HG03442 (cell line): ENCODE results near the gene TNFAIP2.
A peak's percentile ranks its signal among the peaks of the same experiment; 100 is the strongest.

ENCODE experiments used
- ATAC-seq: cut with Tn5 transposase; IDR thresholded peaks from one replicate; pipeline ENCODE4 v1.9.1; 2021; ENCODE audit warnings: mild to moderate bottlenecking, moderate library complexity; ENCODE audit not compliant: unreplicated experiment

Gene TNFAIP2

DNA sequence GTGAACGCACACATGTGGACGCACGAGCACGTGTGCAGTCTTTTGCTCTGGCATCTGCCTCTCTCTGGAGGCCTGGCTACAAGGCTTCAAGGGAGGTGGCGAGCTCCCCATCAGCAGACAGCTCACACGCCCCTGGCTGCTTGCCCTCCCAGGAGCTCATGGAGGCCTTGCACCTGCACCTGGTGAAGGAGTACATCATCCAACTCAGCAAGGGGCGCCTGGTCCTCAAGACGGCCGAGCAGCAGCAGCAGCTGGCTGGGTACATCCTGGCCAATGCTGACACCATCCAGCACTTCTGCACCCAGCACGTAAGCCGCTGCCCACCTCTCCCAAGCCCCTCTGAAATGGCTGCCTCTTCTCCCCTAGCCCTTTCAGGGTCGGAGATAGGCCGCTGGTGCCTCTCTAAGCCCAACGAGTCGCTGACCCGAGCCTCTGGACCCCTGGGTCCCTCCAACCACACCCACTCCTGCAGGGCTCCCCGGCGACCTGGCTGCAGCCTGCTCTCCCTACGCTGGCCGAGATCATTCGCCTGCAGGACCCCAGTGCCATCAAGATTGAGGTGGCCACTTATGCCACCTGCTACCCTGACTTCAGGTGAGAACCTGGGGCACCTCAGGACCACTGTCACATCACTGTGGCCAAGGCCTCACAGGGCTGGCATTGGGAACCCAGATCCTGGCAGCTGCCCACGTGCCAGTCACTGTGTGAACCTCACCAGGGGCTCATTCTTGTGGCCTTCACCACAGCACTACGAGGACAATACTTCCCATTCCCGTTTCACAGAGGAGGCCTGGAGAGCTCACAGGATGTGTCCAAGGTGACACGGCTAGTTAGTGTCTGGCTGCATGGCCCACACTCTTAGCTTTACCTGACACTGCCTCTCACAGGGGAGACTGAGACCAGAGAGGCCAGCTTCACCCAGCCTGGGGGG lies 10.2 kb downstream of the TNFAIP2 start:
- ATAC-seq = no peak

DNA sequence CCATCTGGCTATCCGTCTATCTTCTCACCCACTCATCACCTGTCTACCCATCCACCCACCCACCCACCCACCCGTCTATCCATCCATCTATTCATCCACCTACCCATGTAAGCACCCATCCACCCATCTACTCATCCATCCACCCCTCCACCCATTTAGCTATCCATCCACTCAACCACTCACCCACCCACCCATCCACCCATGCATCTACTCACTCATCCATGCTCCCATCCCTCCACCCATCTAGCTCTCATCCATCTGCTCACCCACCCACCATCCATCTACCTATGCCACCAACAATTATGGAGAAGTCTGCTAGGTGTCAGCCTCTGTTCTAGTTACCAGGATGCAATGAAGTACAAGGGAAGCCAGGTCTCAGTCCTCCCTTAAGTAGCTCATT lies 11.1 kb downstream of the TNFAIP2 start:
- ATAC-seq = no peak

DNA sequence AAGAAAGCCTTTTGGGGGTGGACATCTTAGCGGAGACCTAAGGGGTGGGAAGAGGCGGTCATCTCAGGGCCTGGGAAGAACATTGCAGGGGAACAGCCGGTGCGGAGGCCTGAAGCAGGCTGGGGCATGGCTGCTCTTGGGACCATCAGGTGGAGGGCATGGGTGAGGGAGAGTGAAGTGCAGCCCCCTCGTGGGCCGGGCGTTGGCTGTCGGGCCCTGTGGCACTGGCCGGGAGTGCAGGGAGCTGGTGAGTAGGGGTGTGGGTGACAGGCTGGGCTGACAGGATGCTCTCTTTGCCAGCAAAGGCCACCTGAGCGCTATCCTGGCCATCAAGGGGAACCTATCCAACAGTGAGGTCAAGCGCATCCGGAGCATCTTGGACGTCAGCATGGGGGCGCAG lies 11.7 kb downstream of the TNFAIP2 start:
- no peak for ATAC-seq

DNA sequence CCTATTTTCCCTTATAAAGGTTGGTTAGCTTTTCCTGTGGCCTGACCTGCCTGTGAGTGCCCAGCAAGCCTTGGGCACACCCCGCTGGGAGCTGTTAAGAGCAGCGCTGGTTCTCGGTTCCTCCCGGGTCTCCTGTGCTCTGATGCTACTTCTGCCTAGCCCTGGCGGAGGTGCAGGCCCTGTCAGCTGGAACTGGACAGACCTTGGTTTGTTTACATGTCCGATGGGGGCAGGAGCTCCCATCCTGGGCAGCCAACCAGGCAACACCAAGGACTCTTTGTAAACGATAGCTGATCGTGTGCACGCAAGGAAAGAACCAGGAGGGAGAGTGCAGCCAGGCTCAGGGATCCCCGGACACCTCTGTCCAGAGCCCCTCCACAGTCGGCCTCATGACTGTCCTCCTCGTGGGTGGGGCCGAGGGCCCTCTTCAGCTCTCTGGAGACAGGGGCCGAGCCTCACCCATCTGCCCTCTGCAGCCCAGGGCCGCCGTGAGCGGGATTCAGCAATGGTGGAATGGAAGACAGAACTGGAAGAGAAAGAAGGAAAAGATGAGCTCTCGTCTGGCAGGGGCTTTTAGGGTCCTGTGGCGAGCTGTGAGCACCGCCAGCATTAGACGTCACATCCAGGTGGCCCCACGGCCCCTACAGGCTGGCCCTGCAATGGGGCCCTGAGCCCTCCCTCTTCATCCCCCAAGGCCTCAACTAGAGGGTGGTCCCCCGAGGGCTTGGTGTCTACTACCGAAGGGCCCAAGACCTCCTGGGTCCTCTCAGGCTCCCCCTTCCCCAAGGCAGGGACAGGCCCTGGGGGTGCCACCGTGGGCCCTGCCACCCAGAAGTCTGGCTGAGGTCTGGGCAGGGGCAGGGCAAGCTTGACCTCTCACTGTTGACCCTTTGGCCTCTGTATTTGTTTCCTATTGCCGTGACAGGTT lies 12.3 kb downstream of the TNFAIP2 start:
- no peak for ATAC-seq

DNA sequence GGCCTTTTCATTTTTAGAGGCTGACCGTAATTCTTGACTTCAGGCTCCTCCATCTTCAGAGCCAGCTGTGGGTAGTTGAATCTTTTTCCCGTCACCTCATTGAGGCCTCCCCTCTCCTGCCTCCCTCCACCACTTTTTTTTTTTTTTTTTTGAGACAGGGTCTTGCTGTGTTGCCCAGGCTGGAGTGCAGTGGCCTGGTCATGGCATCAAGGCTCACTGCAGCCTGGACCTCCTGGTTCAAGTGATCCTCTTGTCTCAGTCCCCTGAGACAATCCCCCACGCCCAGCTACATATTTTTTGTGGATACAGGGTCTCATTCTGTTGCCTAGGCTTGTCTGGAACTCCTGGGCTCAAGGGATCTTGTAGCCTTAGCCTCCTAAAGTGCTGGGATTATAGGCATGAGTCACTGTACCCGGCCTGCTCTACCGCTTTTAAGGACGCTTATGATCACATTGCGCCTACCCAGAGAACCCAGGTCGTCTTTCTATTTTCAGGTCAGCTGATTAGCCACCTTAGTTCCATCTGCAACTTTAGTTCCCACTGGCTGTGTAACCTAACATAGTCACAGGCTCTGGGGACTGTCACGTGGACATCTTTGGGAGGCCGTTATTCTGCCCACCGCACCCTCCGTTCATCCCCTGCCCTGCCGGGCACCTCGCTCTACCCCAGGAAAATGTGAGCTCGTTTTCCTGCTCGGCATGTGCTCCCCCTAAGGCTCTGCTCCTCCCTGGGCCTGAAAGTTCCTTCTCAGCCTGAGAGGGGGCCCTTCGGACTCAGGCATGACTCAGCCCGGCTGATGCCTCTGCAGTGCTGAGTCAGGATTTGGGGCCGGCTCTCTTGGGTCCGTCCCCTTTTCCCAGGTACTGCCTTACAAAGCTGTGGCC lies 13.4 kb downstream of the TNFAIP2 start:
- ATAC-seq = no peak

DNA sequence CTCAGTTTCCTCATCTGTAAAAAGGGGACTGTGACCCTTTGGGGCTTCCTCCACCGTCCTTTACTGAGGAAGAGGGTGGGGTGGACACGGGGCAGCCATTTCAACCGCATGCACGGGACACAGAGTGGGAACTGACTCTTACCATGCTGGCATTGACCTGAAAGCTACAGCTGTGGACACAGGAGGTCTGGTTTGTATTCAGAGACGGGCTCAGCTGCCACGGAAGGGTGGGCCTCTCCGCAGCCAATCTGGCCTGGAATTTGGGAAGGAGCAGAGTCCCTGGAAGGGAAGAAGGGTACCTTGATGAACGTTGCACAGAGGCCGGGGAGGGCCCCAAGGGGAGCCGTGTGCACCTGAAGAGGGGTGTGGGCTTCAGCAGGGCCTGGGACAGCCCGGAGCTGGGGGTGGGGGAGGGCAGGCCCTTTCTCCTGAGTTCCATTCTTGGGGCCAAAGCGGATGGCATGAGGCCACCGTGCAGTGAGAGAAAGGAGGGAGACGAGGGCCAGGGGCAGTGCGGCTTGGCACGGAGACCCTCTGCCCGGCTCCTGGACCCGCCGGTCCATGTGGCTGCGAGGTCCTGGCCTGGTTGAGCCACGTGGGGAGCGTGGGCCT lies 14.5 kb downstream of the TNFAIP2 start:
- no peak for ATAC-seq

- ATAC-seq = no peak
Observed at GRCh38 chr14:103138301-103139131, 15.3 kb downstream of the TNFAIP2 start.

- ATAC-seq = no peak
Observed at GRCh38 chr14:103139132-103140025, 16.1 kb downstream of the TNFAIP2 start.

GRCh38 chr14:103140316-103141109 lies 17.3 kb downstream of the TNFAIP2 start:
- ATAC-seq = peak; percentile 70

DNA sequence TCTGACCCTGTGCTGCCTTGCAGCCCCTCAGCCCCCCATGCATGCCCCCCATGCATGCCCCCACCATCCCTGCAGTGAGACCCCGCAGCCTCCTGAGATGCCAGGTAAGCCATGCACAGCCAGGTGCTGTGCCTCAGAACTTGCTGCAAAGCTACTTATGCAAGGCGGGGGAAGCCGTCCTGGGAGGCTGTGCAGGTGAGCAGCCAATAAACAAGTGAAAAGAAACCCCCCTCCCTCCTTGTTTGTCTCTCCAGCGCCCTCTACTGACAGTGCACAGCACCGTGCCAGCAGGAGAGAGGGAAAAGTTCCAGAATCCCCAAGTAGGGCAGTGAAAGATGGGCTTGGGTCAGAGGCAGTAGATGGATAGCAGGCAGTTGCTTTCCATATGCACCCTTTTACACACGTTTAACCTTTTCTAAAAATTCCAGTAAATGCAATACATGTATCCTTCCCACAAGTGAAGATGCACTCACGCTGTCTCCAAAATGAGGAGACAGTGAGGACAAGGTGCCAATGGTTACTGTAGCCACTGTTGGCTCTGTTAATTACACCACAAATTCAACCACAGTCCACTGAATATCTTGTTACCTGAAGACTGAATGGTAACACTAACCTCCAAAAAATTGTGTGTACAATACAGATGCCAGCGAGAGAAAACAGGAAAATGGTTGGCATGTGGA lies 18.0 kb downstream of the TNFAIP2 start:
- peak; percentile 22 for ATAC-seq

DNA sequence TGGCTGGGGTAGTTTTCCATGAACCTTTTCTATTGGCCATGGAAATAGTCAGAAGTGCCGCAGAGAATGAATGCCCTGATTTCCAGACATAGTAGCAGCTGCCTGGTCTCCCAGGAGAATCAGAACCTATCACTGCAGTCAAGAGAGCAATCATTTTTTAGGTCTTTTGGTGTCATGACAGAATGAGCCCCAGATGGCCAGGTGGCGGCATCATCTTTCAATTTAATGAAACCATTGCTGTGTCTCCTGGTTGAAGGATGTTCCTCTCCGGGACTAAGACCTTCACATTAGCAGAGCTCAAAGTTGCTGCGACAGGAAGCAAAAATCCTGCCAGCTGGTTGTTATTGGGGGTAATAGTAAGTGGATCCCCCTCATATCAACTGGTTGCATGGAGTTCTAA lies 18.8 kb downstream of the TNFAIP2 start:
- ATAC-seq = no peak

DNA sequence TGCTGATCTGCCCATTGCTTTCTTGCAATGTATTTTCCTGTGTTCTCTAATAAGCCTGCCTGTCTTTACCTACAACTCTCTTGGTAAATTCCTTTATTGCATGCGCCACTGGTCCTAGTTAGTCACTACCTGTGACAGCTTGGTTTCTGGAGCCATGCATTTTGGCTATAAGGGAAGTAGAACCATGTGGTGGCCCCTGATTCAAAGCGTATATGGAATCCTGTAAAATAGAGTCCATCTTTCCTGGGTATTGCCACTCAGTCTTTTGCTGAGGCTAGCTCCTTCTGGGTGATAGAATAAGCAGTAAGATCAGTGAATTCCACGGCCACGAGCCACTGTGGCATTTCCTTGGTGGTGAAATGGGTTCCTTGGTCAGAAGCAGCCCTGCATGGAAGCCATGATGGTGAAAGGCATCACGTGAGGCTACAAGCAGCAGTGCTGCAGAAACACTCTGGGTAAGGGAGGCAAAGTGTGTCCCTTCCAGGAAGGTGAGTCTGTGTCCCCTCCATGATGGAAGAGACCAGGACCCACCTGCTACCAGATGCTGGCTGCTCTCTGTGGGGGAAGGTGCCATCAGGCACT lies 19.6 kb downstream of the TNFAIP2 start:
- ATAC-seq = no peak

GRCh38 chr14:103143506-103143905 lies 20.2 kb downstream of the TNFAIP2 start:
- no peak for ATAC-seq

- ATAC-seq = no peak
Observed at GRCh38 chr14:103144085-103144484, 20.8 kb downstream of the TNFAIP2 start.

DNA sequence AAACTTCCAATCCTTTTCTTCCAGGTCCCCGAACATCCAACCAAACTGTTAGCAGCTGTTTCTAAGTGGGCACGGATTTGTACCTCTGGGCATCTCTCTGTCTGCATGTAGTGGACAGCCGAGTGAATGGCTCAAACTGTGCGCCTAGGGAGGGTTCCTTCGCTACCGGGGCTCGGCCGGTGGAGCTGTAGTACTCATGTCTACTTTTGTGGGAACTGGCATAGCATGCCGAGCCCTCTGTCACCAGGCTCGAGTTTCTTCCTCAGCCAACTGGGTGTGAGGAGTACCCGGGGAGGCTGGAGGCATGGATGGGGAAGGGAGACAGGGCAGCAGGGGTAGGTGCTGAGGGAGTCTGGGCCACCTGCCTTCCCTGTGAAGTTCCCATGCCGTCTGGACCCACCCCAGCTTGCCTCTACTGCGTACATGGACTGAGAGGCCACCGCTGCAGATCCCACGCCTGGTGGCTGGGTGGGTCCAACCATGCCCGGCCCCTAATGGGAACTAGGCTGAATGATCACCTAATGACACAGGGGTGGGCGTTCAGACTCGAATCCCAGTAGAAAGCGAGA lies 23.0 kb downstream of the TNFAIP2 start:
- ATAC-seq = no peak
